ENCODE data around the gene MRPL34.
A peak's percentile ranks its signal among the peaks of the same experiment; 100 is the strongest.

MRPL34 gene

DNA sequence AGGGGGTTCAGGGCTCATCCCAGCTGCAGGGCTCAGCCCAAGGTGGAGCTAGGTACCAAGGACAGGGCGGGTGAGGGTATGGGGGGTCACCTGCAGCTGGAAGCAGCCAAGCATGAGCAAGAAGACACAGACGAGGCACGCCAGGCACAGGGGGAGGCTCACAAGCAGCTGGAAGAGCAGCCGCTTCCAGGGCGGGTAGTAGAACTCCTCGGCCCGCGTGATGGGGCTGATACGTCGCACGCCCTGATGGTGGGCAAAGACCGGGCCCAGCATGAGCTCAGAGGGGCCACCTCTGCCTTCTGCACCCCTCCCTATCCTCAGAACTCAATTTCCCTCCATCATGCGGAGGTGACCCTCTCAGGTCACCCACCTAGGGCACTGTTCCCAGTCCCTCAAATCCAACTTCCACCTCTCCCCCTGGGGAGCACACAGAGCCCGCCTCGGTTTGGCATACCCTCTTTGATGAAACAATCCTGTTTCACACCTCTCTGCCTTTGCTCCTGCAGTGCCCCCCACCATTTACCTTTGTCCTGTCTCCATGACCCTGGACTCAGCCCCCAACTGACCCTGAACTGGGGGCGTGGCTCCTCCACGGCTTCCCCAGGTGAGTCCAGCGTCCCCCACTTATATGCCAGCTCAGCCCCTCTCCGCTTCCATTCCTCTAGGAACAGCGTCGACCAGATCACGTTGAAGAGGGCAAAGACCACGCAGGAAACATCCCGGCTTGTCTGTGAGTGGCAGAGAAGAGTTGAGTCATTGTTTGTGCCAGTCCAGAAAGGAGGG is 24.8 kb downstream of the MRPL34 start:
- H3K27me3 ChIP-seq (replicated peaks; ENCODE audit: control insufficient read depth, insufficient read depth, low read length), result no peaks in the 10 kb centered on the region; the same call in 1 of the 2 replicates
- no peaks in the 10 kb centered on the region for H3K36me3 ChIP-seq (ENCODE audit: control insufficient read depth, insufficient read depth, low read length)
- TF ChIP-seq, protein P1, sequence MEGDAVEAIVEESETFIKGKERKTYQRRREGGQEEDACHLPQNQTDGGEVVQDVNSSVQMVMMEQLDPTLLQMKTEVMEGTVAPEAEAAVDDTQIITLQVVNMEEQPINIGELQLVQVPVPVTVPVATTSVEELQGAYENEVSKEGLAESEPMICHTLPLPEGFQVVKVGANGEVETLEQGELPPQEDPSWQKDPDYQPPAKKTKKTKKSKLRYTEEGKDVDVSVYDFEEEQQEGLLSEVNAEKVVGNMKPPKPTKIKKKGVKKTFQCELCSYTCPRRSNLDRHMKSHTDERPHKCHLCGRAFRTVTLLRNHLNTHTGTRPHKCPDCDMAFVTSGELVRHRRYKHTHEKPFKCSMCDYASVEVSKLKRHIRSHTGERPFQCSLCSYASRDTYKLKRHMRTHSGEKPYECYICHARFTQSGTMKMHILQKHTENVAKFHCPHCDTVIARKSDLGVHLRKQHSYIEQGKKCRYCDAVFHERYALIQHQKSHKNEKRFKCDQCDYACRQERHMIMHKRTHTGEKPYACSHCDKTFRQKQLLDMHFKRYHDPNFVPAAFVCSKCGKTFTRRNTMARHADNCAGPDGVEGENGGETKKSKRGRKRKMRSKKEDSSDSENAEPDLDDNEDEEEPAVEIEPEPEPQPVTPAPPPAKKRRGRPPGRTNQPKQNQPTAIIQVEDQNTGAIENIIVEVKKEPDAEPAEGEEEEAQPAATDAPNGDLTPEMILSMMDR (IDR thresholded peaks at IDR 0.05; ENCODE audit: insufficient read depth, low read length, poor library complexity, severe bottlenecking), result no peak
- no peak overlapping the region for H3K4me3 ChIP-seq (replicated peaks; ENCODE audit: low read depth, low read length)
- DNase-seq (ENCODE audit: extremely low read depth, insufficient read length), result no peak

DNA sequence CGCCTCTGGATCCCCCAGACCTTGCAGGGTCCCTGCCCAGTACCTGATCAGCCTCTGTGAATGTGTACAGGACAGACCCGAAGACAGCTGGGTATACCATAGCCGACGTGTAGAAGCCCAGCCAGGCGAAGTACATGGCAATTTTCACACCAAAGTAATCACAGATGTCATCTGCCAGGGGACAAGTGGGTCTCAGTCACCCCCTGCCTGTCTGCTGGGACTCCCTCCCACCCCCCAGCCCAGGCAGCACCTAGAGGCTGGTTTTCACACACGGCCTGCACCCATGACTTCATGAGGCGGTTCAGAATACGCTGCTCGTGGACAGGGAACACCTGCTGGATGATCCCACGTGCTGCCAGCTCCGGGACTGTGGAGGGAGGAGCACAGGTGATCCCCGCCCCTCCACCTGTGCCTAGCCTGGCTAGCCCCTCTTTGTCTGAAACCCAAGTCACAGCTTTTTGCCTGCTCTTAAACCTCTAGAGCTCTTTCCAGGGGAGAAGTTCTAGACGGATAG is 25.4 kb downstream of the MRPL34 start:
- TF ChIP-seq, protein P1 (IDR thresholded peaks at IDR 0.05; ENCODE audit: insufficient read depth, low read length, poor library complexity, severe bottlenecking), result no peak
- no peaks in the 10 kb centered on the region; the same call in 1 of the 2 replicates for H3K27me3 ChIP-seq (replicated peaks; ENCODE audit: control insufficient read depth, insufficient read depth, low read length)
- H3K36me3 ChIP-seq (ENCODE audit: control insufficient read depth, insufficient read depth, low read length), result no peaks in the 10 kb centered on the region
- no peak overlapping the region for H3K4me3 ChIP-seq (replicated peaks; ENCODE audit: low read depth, low read length)
- DNase-seq (ENCODE audit: extremely low read depth, insufficient read length), result no peak

DNA sequence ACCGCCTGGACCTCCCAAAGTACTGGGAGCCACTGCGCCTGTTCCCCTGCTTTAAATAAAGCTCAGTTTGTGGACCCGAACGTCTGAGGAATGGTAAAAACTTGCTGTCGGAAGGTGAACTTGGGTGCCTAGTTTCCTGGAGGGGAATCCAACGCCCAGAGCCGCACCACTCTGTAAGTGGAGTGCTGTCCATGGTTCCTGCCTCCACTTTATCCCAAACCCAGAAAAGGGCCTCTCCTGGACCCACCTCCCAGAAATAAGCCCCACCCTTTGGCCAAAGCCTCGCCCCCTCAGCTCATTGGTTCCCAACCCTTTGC is 26.6 kb downstream of the MRPL34 start:
- TF ChIP-seq, protein P1 (IDR thresholded peaks at IDR 0.05; ENCODE audit: insufficient read depth, low read length, poor library complexity, severe bottlenecking), result no peak
- no peak overlapping the region for H3K4me3 ChIP-seq (replicated peaks; ENCODE audit: low read depth, low read length)
- no peaks in the 10 kb centered on the region; the same call in 1 of the 2 replicates for H3K27me3 ChIP-seq (replicated peaks; ENCODE audit: control insufficient read depth, insufficient read depth, low read length)
- DNase-seq (ENCODE audit: extremely low read depth, insufficient read length), result no peak
- H3K36me3 ChIP-seq (ENCODE audit: control insufficient read depth, insufficient read depth, low read length), result no peaks in the 10 kb centered on the region

DNA sequence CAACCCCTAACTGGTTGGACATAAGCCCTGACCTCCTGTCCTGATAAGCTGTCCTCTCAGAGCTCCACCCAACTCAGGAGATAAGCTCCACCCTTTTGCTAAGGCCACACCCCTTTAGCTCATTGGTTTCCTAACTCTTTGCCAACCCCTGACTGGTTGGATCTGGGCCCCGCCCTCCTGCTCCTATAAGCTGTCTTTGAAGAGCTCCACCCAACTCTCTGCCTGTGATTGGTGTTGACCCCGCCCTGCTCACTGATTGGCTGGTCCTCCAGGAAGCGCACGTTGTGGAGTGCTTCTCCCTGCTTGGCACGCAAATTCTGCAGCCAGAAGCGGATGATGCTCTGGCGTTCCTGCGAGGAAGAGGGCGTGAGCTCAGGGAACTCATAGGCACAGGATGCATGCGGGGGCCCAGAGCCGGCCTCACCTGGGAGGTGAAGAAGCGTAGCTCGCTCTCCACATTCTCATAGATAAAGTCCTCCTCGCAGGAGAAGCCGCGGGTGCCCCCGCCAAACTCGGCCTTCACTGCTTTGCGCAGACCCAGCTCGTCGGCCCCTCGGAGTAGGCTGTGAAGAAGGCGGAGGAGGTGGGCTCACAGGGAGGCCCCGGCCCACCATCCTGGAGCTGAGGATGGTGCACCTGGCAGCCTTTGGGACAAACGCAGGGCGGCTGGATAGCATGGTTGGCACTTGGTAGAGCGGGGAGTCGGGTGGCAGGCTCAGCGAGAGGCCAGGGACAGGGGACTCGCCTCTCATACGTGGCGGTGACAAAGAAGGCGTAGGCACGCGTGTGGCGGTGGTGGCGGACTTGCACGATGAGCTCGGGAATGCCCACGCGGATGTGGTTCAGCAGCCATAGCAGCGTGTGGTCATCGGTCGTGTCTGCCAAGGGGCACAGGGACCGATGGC is 27.3 kb downstream of the MRPL34 start:
- Histone ChIP-seq H3K27me3 (replicated peaks; ENCODE audit: control insufficient read depth, insufficient read depth, low read length) (no peaks in the 10 kb centered on the region; the same call in 1 of the 2 replicates), H3K4me3 (replicated peaks; ENCODE audit: low read depth, low read length) (no peak overlapping the region), H3K36me3 (ENCODE audit: control insufficient read depth, insufficient read depth, low read length) (no peaks in the 10 kb centered on the region)
- no peak for DNase-seq (ENCODE audit: extremely low read depth, insufficient read length)
- TF ChIP-seq, protein P1 (IDR thresholded peaks at IDR 0.05; ENCODE audit: insufficient read depth, low read length, poor library complexity, severe bottlenecking), result no peak

DNA sequence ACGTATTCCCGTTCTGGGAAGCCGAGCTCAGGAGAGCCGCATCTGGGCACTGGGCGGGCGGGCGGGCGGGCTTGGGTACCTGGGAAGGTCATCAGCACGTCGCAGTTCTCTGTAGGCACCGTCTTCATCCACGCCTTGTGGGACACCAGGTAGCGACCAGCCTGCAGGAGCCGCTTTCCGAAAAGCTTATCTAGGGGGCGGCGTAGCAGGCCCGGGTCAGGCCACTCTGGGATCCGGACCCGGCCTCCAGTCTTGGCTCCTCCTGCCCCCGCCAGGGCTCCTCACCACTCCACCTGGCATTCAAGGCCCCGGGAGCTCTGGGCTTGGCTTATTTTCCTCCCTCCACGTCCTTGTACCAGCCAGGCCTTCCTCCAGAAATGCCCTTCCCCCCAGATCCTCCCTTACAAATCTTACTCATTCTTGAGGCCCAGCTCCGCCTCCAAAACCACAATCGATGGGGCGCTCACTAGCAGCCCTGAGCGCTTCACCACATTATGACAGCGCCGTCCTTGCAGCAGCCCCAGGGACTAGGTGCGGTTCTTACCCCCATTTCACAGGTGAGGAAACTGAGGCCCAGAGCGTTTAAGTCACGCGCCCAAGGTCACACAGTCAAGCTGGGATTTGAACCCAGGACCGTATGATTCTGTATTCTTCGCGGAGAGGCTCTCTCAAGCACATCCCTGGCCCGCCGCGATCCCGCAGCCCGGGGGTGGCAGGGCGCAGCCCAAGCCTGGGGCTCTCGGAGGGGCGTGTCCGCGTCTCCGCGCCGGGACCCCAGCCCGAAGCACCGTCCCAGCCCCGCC is 28.1 kb downstream of the MRPL34 start:
- H3K36me3 ChIP-seq (ENCODE audit: control insufficient read depth, insufficient read depth, low read length), result no peaks in the 10 kb centered on the region
- DNase-seq (ENCODE audit: extremely low read depth, insufficient read length), result peak; percentile 62
- TF ChIP-seq, protein P1 (IDR thresholded peaks at IDR 0.05; ENCODE audit: insufficient read depth, low read length, poor library complexity, severe bottlenecking), result no peak
- H3K27me3 ChIP-seq (replicated peaks; ENCODE audit: control insufficient read depth, insufficient read depth, low read length), result no peaks in the 10 kb centered on the region; the same call in 1 of the 2 replicates
- peak overlapping the region; percentile 64 for H3K4me3 ChIP-seq (replicated peaks; ENCODE audit: low read depth, low read length)

Data from GM06990 (cell line).